GM18909 (cell line): ENCODE results near the gene AOC2.
"Not testable (repeated sequence)": the region's sequence is repeated elsewhere in the genome, so short reads cannot be mapped to it uniquely, and the experiment has no call there.

Experiments used
- ATAC-seq: cut with Tn5 transposase; IDR thresholded peaks from one replicate; pipeline ENCODE4 v1.9.1; 2021; ENCODE audit warnings: mild to moderate bottlenecking; ENCODE audit not compliant: unreplicated experiment, poor library complexity

The AOC2 gene

DNA sequence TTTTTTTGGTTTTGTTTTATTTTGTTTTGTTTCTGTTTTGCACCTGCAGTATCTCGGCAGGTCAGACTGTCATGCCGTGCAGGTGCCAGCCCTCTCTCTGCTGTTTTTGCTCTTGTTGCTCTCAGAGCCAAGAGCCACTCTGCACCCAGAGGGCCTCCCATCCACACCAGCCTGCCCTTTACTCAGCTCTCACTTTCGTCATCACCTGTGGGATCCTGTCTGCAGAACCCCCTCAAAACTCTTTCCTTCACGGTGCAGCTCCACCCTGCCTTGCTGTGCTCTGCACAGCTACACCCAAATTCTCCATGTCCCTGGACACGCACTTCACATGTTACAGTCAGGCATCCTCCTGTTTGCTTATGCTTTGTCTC, 9.2 kb downstream of the AOC2 start:
- no peak for ATAC-seq

DNA sequence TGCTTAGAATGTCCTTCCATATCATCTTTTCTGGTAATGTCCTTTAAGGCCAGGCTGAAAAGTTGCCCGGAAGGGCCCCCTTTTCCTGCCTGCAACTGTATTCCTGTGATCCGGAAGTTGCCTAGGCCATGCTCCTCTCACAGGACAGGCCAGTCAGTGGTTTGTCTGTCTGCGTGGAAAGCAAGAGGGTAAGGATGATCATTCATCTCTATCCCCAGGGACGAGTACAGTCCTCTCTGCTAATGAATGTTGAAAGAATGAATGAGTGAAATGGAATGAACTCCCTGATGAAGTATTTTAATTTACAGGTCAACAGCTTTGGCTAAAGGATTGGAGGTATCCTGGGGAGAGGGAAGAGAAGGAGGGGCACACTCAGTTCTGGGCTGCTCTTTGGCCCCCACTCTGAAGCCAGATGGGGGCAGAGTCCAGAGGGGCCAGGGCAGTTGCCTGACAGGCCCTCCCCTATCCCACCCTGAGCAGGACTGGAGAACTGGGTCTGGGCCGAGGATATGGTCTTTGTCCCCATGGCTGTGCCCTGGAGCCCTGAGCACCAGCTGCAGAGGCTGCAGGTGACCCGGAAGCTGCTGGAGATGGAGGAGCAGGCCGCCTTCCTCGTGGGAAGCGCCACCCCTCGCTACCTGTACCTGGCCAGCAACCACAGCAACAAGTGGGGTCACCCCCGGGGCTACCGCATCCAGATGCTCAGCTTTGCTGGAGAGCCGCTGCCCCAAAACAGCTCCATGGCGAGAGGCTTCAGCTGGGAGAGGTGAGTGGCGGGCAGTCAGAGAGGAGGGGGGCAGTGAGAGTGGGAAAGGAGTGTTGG, 9.8 kb downstream of the AOC2 start:
- no peak for ATAC-seq

DNA sequence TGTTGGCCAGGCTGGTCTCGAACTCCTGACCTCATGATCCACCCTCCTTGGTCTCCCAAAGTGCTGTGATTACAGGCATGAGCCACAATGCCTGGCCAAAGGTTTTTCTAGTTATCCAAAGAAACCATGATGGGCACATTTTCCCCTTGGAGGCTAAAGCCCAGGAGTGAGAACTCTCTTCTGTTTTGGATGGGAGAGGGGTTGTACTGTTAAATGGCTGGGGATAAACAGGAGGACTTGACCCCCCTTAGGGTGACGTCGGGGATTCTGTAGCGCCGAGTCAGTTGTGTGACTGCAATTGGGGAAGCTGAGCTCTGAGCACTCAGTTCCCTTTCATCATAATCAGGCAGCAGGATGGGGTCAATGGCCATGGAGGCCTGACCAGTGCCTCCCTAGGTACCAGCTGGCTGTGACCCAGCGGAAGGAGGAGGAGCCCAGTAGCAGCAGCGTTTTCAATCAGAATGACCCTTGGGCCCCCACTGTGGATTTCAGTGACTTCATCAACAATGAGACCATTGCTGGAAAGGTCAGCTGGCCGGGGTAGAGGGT, 10.7 kb downstream of the AOC2 start:
- ATAC-seq: no peak

DNA sequence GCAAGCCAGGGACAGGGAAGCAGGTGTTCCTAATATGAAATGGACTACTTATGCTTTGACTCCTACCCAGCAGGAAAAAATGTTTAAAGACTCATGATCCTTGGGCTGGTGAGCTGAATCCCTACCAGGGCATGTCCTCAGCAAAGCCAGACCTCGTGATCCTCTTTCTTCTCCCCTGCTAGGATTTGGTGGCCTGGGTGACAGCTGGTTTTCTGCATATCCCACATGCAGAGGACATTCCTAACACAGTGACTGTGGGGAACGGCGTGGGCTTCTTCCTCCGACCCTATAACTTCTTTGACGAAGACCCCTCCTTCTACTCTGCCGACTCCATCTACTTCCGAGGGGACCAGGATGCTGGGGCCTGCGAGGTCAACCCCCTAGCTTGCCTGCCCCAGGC, 11.7 kb downstream of the AOC2 start:
- not testable (repeated sequence) for ATAC-seq

DNA sequence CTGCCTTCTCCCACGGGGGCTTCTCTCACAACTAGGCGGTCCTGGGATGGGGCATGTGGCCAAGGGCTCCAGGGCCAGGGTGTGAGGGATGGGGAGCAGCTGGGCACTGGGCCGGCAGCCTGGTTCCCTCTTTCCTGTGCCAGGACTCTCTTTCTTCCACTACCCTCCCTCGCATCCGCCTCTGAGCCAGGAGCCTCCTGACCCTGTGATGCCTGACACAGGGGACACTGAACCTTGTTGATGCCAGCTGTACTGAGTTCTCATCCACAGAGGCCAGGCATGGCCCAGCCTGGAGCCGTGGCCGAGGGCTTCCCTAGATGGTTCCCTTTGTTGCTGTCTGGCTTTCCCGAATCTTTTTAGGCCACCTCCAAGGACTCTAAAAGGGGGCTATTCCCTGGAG, 12.1 kb downstream of the AOC2 start:
- not testable (repeated sequence) for ATAC-seq

DNA sequence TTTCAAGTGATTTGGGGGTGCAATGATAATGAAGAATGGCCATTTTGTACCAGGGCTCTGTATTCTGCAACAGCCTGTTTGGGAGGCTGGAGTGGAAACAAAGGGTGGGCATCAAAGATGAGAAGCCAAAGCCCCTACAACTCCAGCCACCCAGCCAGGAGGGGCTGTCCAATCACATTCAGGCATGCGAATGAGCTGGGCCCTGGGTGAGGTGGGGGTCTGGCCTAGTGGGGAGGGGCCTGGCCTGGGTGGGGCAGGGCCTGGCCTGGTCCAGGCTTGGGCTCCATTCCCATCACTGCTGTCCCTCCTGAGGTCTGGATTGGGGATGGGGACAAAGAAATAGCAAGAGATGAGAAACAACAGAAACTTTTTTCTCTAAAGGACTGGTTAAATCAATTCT, 13.0 kb downstream of the AOC2 start:
- no peak for ATAC-seq

DNA sequence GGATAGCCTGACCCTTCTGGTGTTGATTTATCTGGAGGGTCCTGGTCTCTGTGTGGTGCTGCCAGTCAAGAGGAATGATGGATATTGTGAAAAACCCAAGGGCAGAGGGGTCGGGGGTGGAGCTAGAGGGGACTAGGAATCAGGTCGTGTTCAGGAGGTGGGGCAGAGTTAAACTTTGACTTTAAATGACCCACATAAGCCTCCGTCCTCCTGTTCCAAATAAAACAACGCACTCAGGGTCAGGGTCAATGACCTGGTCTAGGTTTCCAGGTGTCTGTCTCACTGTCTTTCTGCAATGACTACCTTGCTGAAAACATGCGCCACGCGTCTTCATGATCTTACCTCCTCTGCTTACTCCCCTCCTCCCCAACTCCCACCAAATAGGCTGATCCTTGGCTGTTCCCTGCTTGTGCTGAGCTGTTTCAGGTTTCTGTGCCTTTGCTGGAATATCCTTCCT, 21.3 kb downstream of the AOC2 start:
- ATAC-seq: no peak

DNA sequence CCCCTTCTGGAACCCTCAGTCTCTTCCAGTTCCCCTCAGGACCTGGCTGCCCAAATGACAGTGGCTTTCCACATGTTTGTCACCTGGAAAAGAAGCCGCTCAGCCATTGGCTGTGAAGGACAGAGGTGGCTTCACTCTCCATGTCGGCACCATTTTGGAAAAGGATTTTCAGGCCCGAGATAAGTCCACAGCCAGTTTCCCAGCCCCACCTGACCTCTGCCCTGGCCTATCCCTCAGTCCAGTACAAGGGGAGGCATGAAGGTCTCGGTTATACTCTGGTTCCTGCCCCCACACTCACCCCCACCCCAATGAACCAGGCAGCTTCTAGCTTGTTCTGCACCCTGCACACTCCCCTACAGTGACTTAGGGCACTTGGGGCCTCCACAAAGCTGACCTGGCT, 21.8 kb downstream of the AOC2 start:
- no peak for ATAC-seq

DNA sequence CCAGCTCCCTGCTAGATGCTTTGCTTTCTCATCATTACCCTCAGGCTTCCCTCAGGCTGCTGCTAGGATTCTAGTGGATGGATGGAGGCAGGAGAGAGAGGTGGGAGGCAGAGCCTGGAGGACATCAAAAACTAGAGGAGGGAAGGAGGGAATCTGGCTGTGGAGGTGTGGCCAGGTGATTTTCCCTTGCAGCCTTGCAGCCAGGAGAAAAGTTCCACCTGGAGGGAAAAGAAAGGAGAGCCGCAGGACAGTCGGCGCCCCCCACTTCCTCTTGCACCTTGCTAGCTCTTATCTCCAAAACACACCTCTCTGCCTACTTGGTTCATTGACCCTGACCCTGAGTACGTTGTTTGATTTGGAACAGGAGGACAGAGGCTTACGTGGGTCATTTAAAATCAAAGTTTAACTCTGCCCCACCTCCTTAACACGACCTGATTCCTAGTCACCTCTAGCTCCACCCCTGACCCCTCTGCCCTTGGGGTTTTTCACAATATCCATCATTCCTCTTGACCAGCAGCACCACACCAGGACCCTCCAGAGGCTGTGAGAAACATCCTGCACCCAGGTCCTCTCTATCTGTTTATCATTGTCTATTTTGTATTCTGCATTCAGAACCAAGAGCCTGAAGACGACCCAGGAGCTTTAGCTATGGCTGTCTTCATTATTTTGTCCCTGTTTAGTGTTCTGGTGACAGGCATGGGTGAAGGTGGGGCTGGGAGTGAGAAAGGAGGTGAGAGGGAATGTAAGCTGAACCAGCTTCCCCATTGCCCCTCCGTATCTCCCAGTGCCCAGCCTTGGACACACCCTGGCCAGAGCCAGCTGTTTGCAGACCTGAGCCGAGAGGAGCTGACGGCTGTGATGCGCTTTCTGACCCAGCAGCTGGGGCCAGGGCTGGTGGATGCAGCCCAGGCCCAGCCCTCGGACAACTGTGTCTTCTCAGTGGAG, 22.5 kb downstream of the AOC2 start:
- no peak for ATAC-seq

DNA sequence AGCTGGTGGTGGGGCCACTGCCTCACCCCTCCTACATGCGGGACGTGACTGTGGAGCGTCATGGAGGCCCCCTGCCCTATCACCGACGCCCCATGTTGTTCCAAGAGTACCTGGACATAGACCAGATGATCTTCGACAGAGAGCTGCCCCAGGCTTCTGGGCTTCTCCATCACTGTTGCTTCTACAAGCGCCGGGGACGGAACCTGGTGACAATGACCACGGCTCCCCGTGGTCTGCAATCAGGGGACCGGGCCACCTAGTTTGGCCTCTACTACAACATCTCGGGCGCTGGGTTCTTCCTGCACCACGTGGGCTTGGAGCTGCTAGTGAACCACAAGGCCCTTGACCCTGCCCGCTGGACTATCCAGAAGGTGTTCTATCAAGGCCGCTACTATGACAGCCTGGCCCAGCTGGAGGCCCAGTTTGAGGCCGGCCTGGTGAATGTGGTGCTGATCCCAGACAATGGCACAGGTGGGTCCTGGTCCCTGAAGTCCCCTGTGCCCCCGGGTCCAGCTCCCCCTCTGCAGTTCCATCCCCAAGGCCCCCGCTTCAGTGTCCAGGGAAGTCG, 23.4 kb downstream of the AOC2 start:
- not testable (repeated sequence) for ATAC-seq

DNA sequence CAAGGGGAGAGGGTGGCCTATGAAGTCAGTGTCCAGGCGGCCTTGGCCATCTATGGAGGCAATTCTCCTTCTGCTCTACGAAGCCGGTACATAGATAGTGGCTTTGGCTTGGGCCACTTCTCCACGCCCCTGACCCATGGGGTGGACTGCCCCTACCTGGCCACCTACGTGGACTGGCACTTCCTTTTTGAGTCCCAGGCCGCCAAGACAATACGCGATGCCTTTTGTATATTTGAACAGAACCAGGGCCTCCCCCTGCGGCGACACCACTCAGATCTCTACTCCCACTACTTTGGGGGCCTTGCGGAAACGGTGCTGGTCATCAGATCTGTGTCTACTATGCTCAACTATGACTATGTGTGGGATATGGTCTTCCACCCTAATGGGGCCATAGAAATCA, 24.0 kb downstream of the AOC2 start:
- no peak for ATAC-seq

DNA sequence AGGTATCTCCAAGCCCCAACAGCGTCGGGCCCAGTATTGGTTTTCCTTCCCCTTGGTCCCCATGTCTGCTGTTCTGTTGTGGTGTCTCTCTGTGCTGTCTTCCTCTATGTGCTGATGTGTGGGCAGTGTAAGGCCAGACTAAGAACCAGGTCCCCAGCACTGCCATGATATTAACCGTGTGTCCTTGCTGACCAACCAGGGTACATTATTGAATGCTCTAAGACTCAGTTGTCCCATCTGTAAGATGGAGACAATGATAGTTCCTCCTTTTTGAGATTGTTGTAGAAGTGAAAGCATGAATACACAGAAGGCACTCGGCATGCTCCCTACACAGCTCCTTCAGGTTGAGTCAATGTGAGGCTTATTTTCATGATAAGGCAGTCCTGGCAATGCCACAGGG, 27.3 kb downstream of the AOC2 start:
- no peak for ATAC-seq

DNA sequence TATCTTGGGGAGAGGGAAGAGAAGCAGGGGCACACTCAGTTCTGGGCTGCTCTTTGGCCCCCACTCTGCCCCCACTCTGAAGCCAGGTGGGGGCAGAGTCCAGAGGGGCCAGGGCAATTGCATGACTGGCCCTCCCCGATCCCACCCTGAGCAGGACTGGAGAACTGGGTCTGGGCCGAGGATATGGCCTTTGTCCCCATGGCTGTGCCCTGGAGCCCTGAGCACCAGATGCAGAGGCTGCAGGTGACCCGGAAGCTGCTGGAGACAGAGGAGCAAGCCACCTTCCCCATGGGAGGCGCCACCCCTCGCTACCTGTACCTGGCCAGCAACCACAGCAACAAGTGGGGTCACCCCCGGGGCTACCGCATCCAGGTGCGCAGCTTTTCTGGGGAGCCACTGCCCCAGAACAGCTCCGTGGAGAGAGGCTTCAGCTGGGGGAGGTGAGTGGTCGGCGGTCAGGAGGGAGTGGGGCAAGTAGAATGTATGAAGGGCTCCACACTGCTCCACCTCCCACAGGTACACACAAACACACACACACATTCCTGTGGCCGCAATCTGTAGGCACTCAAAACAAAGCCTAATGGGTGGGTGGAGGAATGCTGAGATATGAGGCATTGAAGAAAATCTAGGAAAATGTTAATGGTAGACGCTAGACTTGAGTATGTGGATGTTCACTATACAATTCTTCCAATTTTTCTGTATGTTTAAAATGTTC, 28.0 kb downstream of the AOC2 start:
- no peak for ATAC-seq

DNA sequence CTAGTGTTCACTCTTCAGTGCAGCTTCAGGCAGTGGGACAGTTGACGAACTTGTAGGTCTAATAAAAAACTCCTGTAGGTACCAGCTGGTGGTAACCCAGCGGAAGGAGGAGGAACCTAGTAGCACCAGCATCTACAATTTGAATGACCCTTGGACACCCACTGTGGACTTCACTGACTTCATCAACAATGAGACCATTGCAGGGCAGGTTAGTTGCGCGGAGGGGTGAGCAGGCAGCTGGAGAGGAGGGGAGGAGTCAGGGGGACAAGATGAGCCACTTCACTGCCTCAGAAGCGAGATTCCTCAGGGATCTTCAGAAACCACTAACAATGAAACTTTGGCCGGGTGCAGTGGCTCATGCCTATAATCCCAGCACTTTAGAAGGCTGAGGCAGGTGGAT, 28.9 kb downstream of the AOC2 start:
- no peak for ATAC-seq

DNA sequence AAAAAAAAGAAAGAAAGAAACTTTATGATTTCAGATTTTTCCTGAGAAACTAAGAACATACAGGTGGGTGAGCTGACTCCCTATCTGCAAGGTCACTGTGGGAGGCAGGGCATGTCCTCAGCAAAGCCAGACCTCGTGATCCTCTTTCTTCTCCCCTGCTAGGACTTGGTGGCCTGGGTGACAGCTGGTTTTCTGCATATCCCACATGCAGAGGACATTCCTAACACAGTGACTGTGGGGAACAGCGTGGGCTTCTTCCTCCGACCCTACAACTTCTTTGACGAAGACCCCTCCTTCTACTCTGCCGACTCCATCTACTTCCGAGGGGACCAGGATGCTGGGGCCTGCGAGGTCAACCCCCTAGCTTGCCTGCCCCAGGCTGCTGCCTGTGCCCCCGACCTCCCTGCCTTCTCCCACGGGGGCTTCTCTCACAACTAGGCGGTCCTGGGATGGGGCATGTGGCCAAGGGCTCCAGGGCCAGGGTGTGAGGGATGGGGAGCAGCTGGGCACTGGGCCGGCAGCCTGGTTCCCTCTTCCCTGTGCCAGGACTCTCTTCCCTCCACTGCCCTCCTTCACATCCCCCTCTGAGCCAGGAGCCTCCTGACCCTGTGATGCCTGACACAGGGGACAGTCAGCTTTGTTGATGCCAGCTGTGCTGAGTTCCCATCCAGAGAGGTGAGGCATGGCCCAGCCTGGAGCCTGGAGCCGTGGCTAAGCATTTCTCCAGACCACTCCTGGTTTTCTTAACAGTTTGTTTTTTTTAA, 29.7 kb downstream of the AOC2 start:
- not testable (repeated sequence) for ATAC-seq

DNA sequence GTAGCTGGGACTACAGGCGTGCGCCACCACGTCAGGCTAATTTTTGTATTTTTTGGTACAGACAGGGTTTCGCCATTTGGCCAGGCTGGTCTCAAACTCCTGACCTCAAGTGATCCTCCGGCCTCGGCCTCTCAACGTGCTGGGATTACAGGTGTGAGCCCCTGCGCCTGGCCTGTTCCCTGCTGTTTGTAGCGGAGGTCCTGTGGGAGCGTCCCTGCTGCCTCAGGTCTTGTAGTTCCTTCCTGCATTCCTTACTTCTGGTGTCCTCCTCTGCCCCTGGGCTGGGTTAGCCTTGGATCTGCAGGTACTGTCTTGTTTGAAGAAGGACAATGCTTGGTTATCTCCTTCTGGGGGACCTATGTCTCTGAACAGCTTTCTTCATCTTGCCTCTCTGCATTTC, 32.7 kb downstream of the AOC2 start:
- ATAC-seq: no peak

DNA sequence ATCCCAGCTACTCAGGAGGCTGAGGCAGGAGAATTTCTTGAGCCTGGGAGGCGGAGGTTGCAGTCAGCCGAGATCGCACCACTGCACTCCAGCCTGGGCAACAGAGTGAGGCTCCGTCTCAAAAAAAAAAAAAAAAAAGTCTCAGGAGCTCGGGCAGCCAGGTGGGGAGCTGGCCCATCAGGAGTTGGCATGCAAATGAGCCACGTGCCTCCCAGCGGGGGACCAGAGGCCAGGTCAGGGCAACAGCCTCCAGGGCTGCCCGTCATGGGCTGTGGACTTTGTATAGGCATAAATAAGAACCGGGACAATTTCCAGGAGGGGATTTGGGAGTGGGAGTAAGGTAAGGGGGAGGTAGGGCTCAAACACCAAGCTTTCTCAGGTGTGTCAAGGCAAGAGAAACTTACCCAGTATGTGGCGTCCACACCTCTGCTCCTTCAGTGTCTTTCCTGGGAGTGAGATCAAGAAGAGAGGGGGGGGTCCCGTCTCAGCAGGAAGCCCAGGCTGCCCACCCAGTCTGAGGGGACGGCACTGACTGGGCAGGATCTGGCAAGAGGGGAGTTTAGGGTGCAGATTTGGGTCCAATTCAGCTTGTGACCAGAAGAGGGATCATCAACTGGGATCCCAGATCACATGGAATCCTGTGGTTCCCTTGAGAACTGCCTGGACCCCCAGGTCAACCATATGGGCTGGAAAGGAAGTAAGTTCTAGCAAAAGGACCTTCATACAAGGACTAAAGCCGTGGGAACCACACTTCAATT, 33.9 kb downstream of the AOC2 start:
- no peak for ATAC-seq

DNA sequence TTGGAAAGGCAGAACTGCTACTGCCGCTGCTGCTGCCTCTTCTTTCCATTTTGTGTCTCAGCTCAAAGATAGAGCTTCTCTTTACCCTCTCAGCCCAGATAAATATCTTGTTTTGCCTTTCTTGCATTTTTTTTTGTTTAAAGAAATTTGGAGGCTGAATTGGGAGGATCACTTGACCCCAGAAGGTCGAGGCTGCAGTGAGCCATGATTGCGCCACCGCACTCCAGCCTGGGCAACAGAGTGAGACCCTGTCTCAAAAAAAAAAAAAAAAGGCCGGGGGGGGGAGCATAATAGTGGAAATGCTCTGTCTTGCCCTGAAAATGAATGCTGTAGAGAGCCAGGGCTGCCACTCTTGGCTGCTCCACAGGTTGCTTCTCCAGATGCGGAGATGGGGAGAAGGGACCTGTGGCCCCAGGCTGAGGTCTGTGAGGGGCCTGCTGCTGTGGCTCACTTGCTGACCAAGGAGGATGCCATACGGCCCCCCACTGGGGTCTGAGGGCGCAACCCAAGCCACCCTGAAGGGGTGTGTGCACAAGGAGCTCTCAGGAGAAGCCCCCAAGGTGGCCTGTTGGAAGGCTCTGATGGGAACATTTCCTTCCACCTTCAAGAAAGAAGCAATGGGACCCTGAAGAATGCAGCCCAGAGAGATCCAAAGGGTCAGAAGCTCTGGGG, 34.7 kb downstream of the AOC2 start:
- no peak for ATAC-seq
